ENCODE measurements around the gene PHOSPHO1. TPM values are rescaled to one million over a fixed set of nuclear protein-coding genes. Genes with fewer than 3 reads are reported as not detected.

Gene PHOSPHO1
- total RNA-seq, 4 donors from 2014 or later, result not detected

- Histone ChIP-seq H3K9me3 (no peaks in the 10 kb centered on the region), H3K4me3 (no peak overlapping the region), H3K4me1 (peaks cover 0 to 6% (median 3%) of the 10 kb centered on the region in 4 donors), H3K27ac (no peak overlapping the region), H3K36me3 (no peaks in the 10 kb centered on the region), H3K27me3 (no peaks in the 10 kb centered on the region)
- intact Hi-C loops (cut with DNase I; ENCODE audit: low total_unique reads) (no loop called here), in situ Hi-C loops (cut with MboI; ENCODE audit: low pct_ligation_motif_present in 1 of 4, low pct_unique_long_range_greater_than_20kb in 1 of 4, low sequenced_read_pairs in 3 of 4) (no loop called here)
- TF ChIP-seq CTCF (IDR thresholded peaks at IDR 0.05) (no peak), POLR2A (IDR thresholded peaks at IDR 0.05) (no peak)
- DNase-seq, result no peak
- WGBS, 2 donors (ENCODE audit: low coverage in 1 of 2), result 89% methylated on average over 4 of the region's 4 CpGs; no CpG with 5 or more reads in 1 of the 2 donors
These were observed 5.3 kb upstream of the PHOSPHO1 start for GRCh38 chr17:49235896-49236295.

GRCh38 chr17:49234509-49235080 lies 4.0 kb upstream of the PHOSPHO1 start:
- no peaks in the 10 kb centered on the region for H3K36me3 ChIP-seq
- in situ Hi-C loops (cut with MboI; ENCODE audit: low pct_ligation_motif_present in 1 of 4, low pct_unique_long_range_greater_than_20kb in 1 of 4, low sequenced_read_pairs in 3 of 4) (no loop called here), intact Hi-C loops (cut with DNase I; ENCODE audit: low total_unique reads) (no loop called here)
- peak; percentile 28 for DNase-seq
- WGBS, 2 donors (ENCODE audit: low coverage in 1 of 2), result 71 to 93% methylated on average over 4 to 5 of the region's 5 CpGs
- H3K27me3 ChIP-seq, result peaks cover 7% of the 10 kb centered on the region
- no peaks in the 10 kb centered on the region for H3K9me3 ChIP-seq
- peaks cover 8 to 16% (median 15%) of the 10 kb centered on the region in 4 donors for H3K4me1 ChIP-seq
- H3K27ac ChIP-seq, result no peak overlapping the region
- no peak overlapping the region for H3K4me3 ChIP-seq
- TF ChIP-seq POLR2A (IDR thresholded peaks at IDR 0.05) (no peak), CTCF (IDR thresholded peaks at IDR 0.05) (no peak), EP300 (IDR thresholded peaks at IDR 0.05; ENCODE audit: low read depth) (no peak)

- intact Hi-C loops (cut with DNase I; ENCODE audit: low total_unique reads), result no loop called here
- WGBS, 2 donors (ENCODE audit: low coverage in 1 of 2), result 61% methylated on average over 7 of the region's 7 CpGs; no CpG with 5 or more reads in 1 of the 2 donors
- Histone ChIP-seq H3K4me1 (peaks cover 9 to 22% (median 15%) of the 10 kb centered on the region in 4 donors), H3K4me3 (no peak overlapping the region), H3K36me3 (no peaks in the 10 kb centered on the region), H3K9me3 (no peaks in the 10 kb centered on the region), H3K27me3 (peaks cover 22% of the 10 kb centered on the region), H3K27ac (no peak overlapping the region)
- TF ChIP-seq EP300 (IDR thresholded peaks at IDR 0.05; ENCODE audit: low read depth), result no peak
- no peak for TF ChIP-seq POLR2A (IDR thresholded peaks at IDR 0.05)
- TF ChIP-seq CTCF (IDR thresholded peaks at IDR 0.05), result no peak
- no peak for TF ChIP-seq POLR2AphosphoS5 (IDR thresholded peaks at IDR 0.05)
- no peak for DNase-seq
- in situ Hi-C loops (cut with MboI; ENCODE audit: low pct_ligation_motif_present in 1 of 4, low pct_unique_long_range_greater_than_20kb in 1 of 4, low sequenced_read_pairs in 3 of 4), result no loop called here
These were observed 942 bp upstream of the PHOSPHO1 start for GRCh38 chr17:49231563-49231894.

- intact Hi-C loops (cut with DNase I; ENCODE audit: low total_unique reads) (no loop called here), in situ Hi-C loops (cut with MboI; ENCODE audit: low pct_ligation_motif_present in 1 of 4, low pct_unique_long_range_greater_than_20kb in 1 of 4, low sequenced_read_pairs in 3 of 4) (loop anchor here in 2 of 4 donors (5.0 kb wide), 2 partner anchors 48 to 53 kb away; no protein-coding TSS in a partner anchor)
- DNase-seq, result no peak
- H3K27me3 ChIP-seq, result peaks cover 37% of the 10 kb centered on the region
- no peak overlapping the region for H3K27ac ChIP-seq
- no peaks in the 10 kb centered on the region for H3K36me3 ChIP-seq
- WGBS, 2 donors (ENCODE audit: low coverage in 1 of 2), result 10% methylated on average over 34 of the region's 36 CpGs; no CpG with 5 or more reads in 1 of the 2 donors
- H3K9me3 ChIP-seq, result no peaks in the 10 kb centered on the region
- peaks cover 9 to 23% (median 15%) of the 10 kb centered on the region in 4 donors for H3K4me1 ChIP-seq
- TF ChIP-seq POLR2AphosphoS5 (IDR thresholded peaks at IDR 0.05) (no peak), CTCF (IDR thresholded peaks at IDR 0.05) (no peak), EP300 (IDR thresholded peaks at IDR 0.05; ENCODE audit: low read depth) (no peak), POLR2A (IDR thresholded peaks at IDR 0.05) (no peak)
- peak overlapping the region; percentile 39 to 64 (median 54) for H3K4me3 ChIP-seq
These were observed 584 bp downstream of the PHOSPHO1 start for GRCh38 chr17:49229805-49230600.

Data from transverse colon (tissue), 4 donors.